ENCODE data around the gene KRT13. TPM values are rescaled to one million over a fixed set of nuclear protein-coding genes. Genes with fewer than 3 reads are reported as not detected.

Gene KRT13
- total and polyA plus RNA-seq, 4 donors, result 0.13 to 3.7 (median 2.8) TPM; not detected in 1

GRCh38 chr17:41457676-41458075 lies 47.7 kb downstream of the KRT13 start:
- TF ChIP-seq TAF1 (conservative IDR thresholded peaks at IDR 0.05), result no peak
- TF ChIP-seq MAX (IDR thresholded peaks at IDR 0.05), result no peak
- no peak for TF ChIP-seq REST (IDR thresholded peaks at IDR 0.05)
- no peak for TF ChIP-seq JUND (IDR thresholded peaks at IDR 0.05)
- no peak for TF ChIP-seq HNF4G (IDR thresholded peaks at IDR 0.05)
- TF ChIP-seq EGR1 (IDR thresholded peaks at IDR 0.05; ENCODE audit: low read depth in 2 of 2), result no peak
- no peak for TF ChIP-seq GABPA (IDR thresholded peaks at IDR 0.05 in 1 of 2, conservative IDR thresholded peaks at IDR 0.05 in 1 of 2)
- TF ChIP-seq FOXA2 (IDR thresholded peaks at IDR 0.05), result no peak
- no peak for TF ChIP-seq RXRA (IDR thresholded peaks at IDR 0.05)
- TF ChIP-seq SP1 (IDR thresholded peaks at IDR 0.05), result no peak
- no peak for TF ChIP-seq HNF4A (conservative IDR thresholded peaks at IDR 0.05)
- TF ChIP-seq YY1 (IDR thresholded peaks at IDR 0.05), result no peak
- no peak for TF ChIP-seq FOXA1 (IDR thresholded peaks at IDR 0.05)
- TF ChIP-seq ATF3 (IDR thresholded peaks at IDR 0.05), result no peak
- TF ChIP-seq ZBTB33 (IDR thresholded peaks at IDR 0.05), result no peak
- no peak for TF ChIP-seq NR2F2 (IDR thresholded peaks at IDR 0.05)
- no peak for TF ChIP-seq CTCF (IDR thresholded peaks at IDR 0.05; ENCODE audit: low read depth, low read length, missing input control)
- TF ChIP-seq RAD21 (IDR thresholded peaks at IDR 0.05), result no peak
- Histone ChIP-seq H3K27me3 (ENCODE audit: control insufficient read depth in 4 of 4, insufficient read depth in 4 of 4, low read length in 3 of 4) (no peaks in the 10 kb centered on the region), H3K36me3 (ENCODE audit: control insufficient read depth in 4 of 4, insufficient read depth in 3 of 4, low read depth in 1 of 4, low read length in 3 of 4) (no peaks in the 10 kb centered on the region), H3K9me3 (ENCODE audit: control insufficient read depth in 4 of 4, low read length in 3 of 4) (no peaks in the 10 kb centered on the region), H3K4me3 (ENCODE audit: low read depth in 1 of 3, low read length in 3 of 3) (no peak overlapping the region), H3K4me1 (ENCODE audit: control insufficient read depth in 4 of 4, insufficient read depth in 4 of 4, low read length in 3 of 4) (no peaks in the 10 kb centered on the region), H3K9ac (ENCODE audit: low read depth in 1 of 2, low read length in 2 of 2) (no peak overlapping the region), H3K27ac (ENCODE audit: low read depth in 1 of 2, low read length in 2 of 2) (no peak overlapping the region)
- no peak for DNase-seq (ENCODE audit: low spot score)
- WGBS, result 78% methylated on average over 4 of the region's 4 CpGs
